Measurements from ENCODE around the gene ADAMTS14.

GRCh38 chr10:70657041-70657440 lies 15.3 kb upstream of the ADAMTS14 start:
- no peak for TF ChIP-seq CTCF (IDR thresholded peaks at IDR 0.05; ENCODE audit: low read depth, low read length)
- no peak for TF ChIP-seq POLR2A (IDR thresholded peaks at IDR 0.05; ENCODE audit: extremely low read depth, insufficient read length)
- no peak for TF ChIP-seq MYC (IDR thresholded peaks at IDR 0.05; ENCODE audit: low read depth, low read length)
- TF ChIP-seq MAX (IDR thresholded peaks at IDR 0.05; ENCODE audit: low read depth, low read length): no peak

All from NB4 (cell line).